ENCODE measurements around the gene COL28A1.

Gene COL28A1

GRCh38 chr7:7516662-7517061, 19.0 kb downstream of the COL28A1 start:
- Histone ChIP-seq H3K9ac (ENCODE audit: low read length) (no peak overlapping the region), H3K4me1 (ENCODE audit: control insufficient read depth, insufficient read depth, low read length) (peaks cover 11% of the 10 kb centered on the region), H3K4me3 (ENCODE audit: low read length) (no peak overlapping the region), H3K27me3 (replicated peaks; ENCODE audit: control insufficient read depth, insufficient read depth, low read length) (no peaks in the 10 kb centered on the region), H3K36me3 (ENCODE audit: control insufficient read depth, insufficient read depth, low read length, severe bottlenecking) (no peaks in the 10 kb centered on the region), H3K9me3 (ENCODE audit: control insufficient read depth, low read length) (no peaks in the 10 kb centered on the region)
- DNase-seq (ENCODE audit: low read depth): no peak

- H3K4me1 ChIP-seq (ENCODE audit: control insufficient read depth, insufficient read depth, low read length): peaks cover 11% of the 10 kb centered on the region
- no peaks in the 10 kb centered on the region for H3K27me3 ChIP-seq (replicated peaks; ENCODE audit: control insufficient read depth, insufficient read depth, low read length)
- no peak overlapping the region for H3K4me3 ChIP-seq (ENCODE audit: low read length)
- H3K36me3 ChIP-seq (ENCODE audit: control insufficient read depth, insufficient read depth, low read length, severe bottlenecking): no peaks in the 10 kb centered on the region
- no peak for DNase-seq (ENCODE audit: low read depth)
- no peak overlapping the region for H3K9ac ChIP-seq (ENCODE audit: low read length)
- H3K9me3 ChIP-seq (ENCODE audit: control insufficient read depth, low read length): no peaks in the 10 kb centered on the region
Observed at GRCh38 chr7:7516156-7516555, 19.5 kb downstream of the COL28A1 start.

GRCh38 chr7:7512861-7513597, 22.6 kb downstream of the COL28A1 start:
- Histone ChIP-seq H3K9me3 (ENCODE audit: control insufficient read depth, low read length) (no peaks in the 10 kb centered on the region), H3K27me3 (replicated peaks; ENCODE audit: control insufficient read depth, insufficient read depth, low read length) (no peaks in the 10 kb centered on the region), H3K9ac (ENCODE audit: low read length) (no peak overlapping the region), H3K4me1 (ENCODE audit: control insufficient read depth, insufficient read depth, low read length) (peaks cover 7% of the 10 kb centered on the region), H3K4me3 (ENCODE audit: low read length) (no peak overlapping the region), H3K36me3 (ENCODE audit: control insufficient read depth, insufficient read depth, low read length, severe bottlenecking) (no peaks in the 10 kb centered on the region)
- DNase-seq (ENCODE audit: low read depth): no peak

- Histone ChIP-seq H3K9me3 (ENCODE audit: control insufficient read depth, low read length) (no peaks in the 10 kb centered on the region), H3K4me1 (ENCODE audit: control insufficient read depth, insufficient read depth, low read length) (peaks cover 6% of the 10 kb centered on the region), H3K4me3 (ENCODE audit: low read length) (no peak overlapping the region), H3K27me3 (replicated peaks; ENCODE audit: control insufficient read depth, insufficient read depth, low read length) (no peaks in the 10 kb centered on the region), H3K36me3 (ENCODE audit: control insufficient read depth, insufficient read depth, low read length, severe bottlenecking) (no peaks in the 10 kb centered on the region), H3K9ac (ENCODE audit: low read length) (no peak overlapping the region)
- DNase-seq (ENCODE audit: low read depth): no peak
Observed at GRCh38 chr7:7510794-7511193, 24.9 kb downstream of the COL28A1 start.

GRCh38 chr7:7505915-7506314, 29.8 kb downstream of the COL28A1 start:
- H3K4me1 ChIP-seq (ENCODE audit: control insufficient read depth, insufficient read depth, low read length): peaks cover 15% of the 10 kb centered on the region
- no peaks in the 10 kb centered on the region for H3K36me3 ChIP-seq (ENCODE audit: control insufficient read depth, insufficient read depth, low read length, severe bottlenecking)
- DNase-seq (ENCODE audit: low read depth): peak; percentile 21
- H3K27me3 ChIP-seq (replicated peaks; ENCODE audit: control insufficient read depth, insufficient read depth, low read length): no peaks in the 10 kb centered on the region
- H3K4me3 ChIP-seq (ENCODE audit: low read length): peak overlapping the region; percentile 66
- no peaks in the 10 kb centered on the region for H3K9me3 ChIP-seq (ENCODE audit: control insufficient read depth, low read length)
- H3K9ac ChIP-seq (ENCODE audit: low read length): peak overlapping the region; percentile 44

- Histone ChIP-seq H3K9ac (ENCODE audit: low read length) (no peak overlapping the region), H3K27me3 (replicated peaks; ENCODE audit: control insufficient read depth, insufficient read depth, low read length) (no peaks in the 10 kb centered on the region), H3K9me3 (ENCODE audit: control insufficient read depth, low read length) (no peaks in the 10 kb centered on the region), H3K4me3 (ENCODE audit: low read length) (no peak overlapping the region), H3K36me3 (ENCODE audit: control insufficient read depth, insufficient read depth, low read length, severe bottlenecking) (no peaks in the 10 kb centered on the region), H3K4me1 (ENCODE audit: control insufficient read depth, insufficient read depth, low read length) (peaks cover 15% of the 10 kb centered on the region)
- no peak for DNase-seq (ENCODE audit: low read depth)
Observed at GRCh38 chr7:7504910-7505704, 30.6 kb downstream of the COL28A1 start.

GRCh38 chr7:7499892-7500291, 35.8 kb downstream of the COL28A1 start:
- H3K9ac ChIP-seq (ENCODE audit: low read length): no peak overlapping the region
- H3K9me3 ChIP-seq (ENCODE audit: control insufficient read depth, low read length): no peaks in the 10 kb centered on the region
- no peak overlapping the region for H3K4me3 ChIP-seq (ENCODE audit: low read length)
- DNase-seq (ENCODE audit: low read depth): no peak
- H3K36me3 ChIP-seq (ENCODE audit: control insufficient read depth, insufficient read depth, low read length, severe bottlenecking): no peaks in the 10 kb centered on the region
- peaks cover 7% of the 10 kb centered on the region for H3K4me1 ChIP-seq (ENCODE audit: control insufficient read depth, insufficient read depth, low read length)
- no peaks in the 10 kb centered on the region for H3K27me3 ChIP-seq (replicated peaks; ENCODE audit: control insufficient read depth, insufficient read depth, low read length)

GRCh38 chr7:7498856-7499255, 36.8 kb downstream of the COL28A1 start:
- Histone ChIP-seq H3K9me3 (ENCODE audit: control insufficient read depth, low read length) (no peaks in the 10 kb centered on the region), H3K4me3 (ENCODE audit: low read length) (no peak overlapping the region), H3K4me1 (ENCODE audit: control insufficient read depth, insufficient read depth, low read length) (peaks cover 6% of the 10 kb centered on the region), H3K9ac (ENCODE audit: low read length) (no peak overlapping the region), H3K27me3 (replicated peaks; ENCODE audit: control insufficient read depth, insufficient read depth, low read length) (no peaks in the 10 kb centered on the region), H3K36me3 (ENCODE audit: control insufficient read depth, insufficient read depth, low read length, severe bottlenecking) (no peaks in the 10 kb centered on the region)
- DNase-seq (ENCODE audit: low read depth): no peak

GRCh38 chr7:7496311-7496710, 39.4 kb downstream of the COL28A1 start:
- DNase-seq (ENCODE audit: low read depth): no peak
- Histone ChIP-seq H3K9me3 (ENCODE audit: control insufficient read depth, low read length) (no peaks in the 10 kb centered on the region), H3K4me1 (ENCODE audit: control insufficient read depth, insufficient read depth, low read length) (peaks cover 23% of the 10 kb centered on the region), H3K27me3 (replicated peaks; ENCODE audit: control insufficient read depth, insufficient read depth, low read length) (no peaks in the 10 kb centered on the region), H3K36me3 (ENCODE audit: control insufficient read depth, insufficient read depth, low read length, severe bottlenecking) (no peaks in the 10 kb centered on the region), H3K9ac (ENCODE audit: low read length) (no peak overlapping the region), H3K4me3 (ENCODE audit: low read length) (no peak overlapping the region)

- Histone ChIP-seq H3K4me3 (ENCODE audit: low read length) (no peak overlapping the region), H3K36me3 (ENCODE audit: control insufficient read depth, insufficient read depth, low read length, severe bottlenecking) (no peaks in the 10 kb centered on the region), H3K4me1 (ENCODE audit: control insufficient read depth, insufficient read depth, low read length) (peaks cover 34% of the 10 kb centered on the region), H3K9me3 (ENCODE audit: control insufficient read depth, low read length) (no peaks in the 10 kb centered on the region), H3K27me3 (replicated peaks; ENCODE audit: control insufficient read depth, insufficient read depth, low read length) (no peaks in the 10 kb centered on the region), H3K9ac (ENCODE audit: low read length) (no peak overlapping the region)
- DNase-seq (ENCODE audit: low read depth): no peak
Observed at GRCh38 chr7:7495171-7495570, 40.5 kb downstream of the COL28A1 start.

GRCh38 chr7:7491044-7491443, 44.6 kb downstream of the COL28A1 start:
- Histone ChIP-seq H3K4me1 (ENCODE audit: control insufficient read depth, insufficient read depth, low read length) (peaks cover 42% of the 10 kb centered on the region), H3K27me3 (replicated peaks; ENCODE audit: control insufficient read depth, insufficient read depth, low read length) (no peaks in the 10 kb centered on the region), H3K9ac (ENCODE audit: low read length) (no peak overlapping the region), H3K4me3 (ENCODE audit: low read length) (no peak overlapping the region), H3K9me3 (ENCODE audit: control insufficient read depth, low read length) (peaks cover 8% of the 10 kb centered on the region), H3K36me3 (ENCODE audit: control insufficient read depth, insufficient read depth, low read length, severe bottlenecking) (no peaks in the 10 kb centered on the region)
- DNase-seq (ENCODE audit: low read depth): no peak
